Memory B cell (primary cell): Measurements from ENCODE around the gene UHMK1.
"Not testable (repeated sequence)": the region's sequence is repeated elsewhere in the genome, so short reads cannot be mapped to it uniquely, and the experiment has no call there.

Source experiments
- ATAC-seq: fragments of 150-1000 bp; cut with Tn5 transposase; 2 replicates; pipeline ENCODE4 v1.10.0; 2021; ENCODE audit warnings: low read depth, mild to moderate bottlenecking, moderate library complexity
- DNase-seq, 2 donors: peaks; one replicate each; pipeline ENCODE4 v3.0.0; 2022; ENCODE audit warnings: low spot score in 2 of 2
- H3K27ac Mint-ChIP-seq: one replicate; pipeline ENCODE4 v1.8.0; 2022; ENCODE audit warnings: mild to moderate bottlenecking, moderate library complexity, mixed read lengths
- H3K27me3 Mint-ChIP-seq: one replicate; pipeline ENCODE4 v1.8.0; 2022; ENCODE audit warnings: mixed read lengths
- H3K36me3 Mint-ChIP-seq: one replicate; pipeline ENCODE4 v1.8.0; 2022; ENCODE audit warnings: mild to moderate bottlenecking, mixed read lengths
- H3K4me1 Mint-ChIP-seq: one replicate; pipeline ENCODE4 v1.8.0; 2022; ENCODE audit warnings: mixed read lengths
- H3K4me3 Mint-ChIP-seq: one replicate; pipeline ENCODE4 v1.8.0; 2022; ENCODE audit warnings: mild to moderate bottlenecking, moderate library complexity, mixed read lengths
- H3K9me3 Mint-ChIP-seq: one replicate; pipeline ENCODE4 v1.8.0; 2022; ENCODE audit warnings: mixed read lengths

The UHMK1 gene

DNA sequence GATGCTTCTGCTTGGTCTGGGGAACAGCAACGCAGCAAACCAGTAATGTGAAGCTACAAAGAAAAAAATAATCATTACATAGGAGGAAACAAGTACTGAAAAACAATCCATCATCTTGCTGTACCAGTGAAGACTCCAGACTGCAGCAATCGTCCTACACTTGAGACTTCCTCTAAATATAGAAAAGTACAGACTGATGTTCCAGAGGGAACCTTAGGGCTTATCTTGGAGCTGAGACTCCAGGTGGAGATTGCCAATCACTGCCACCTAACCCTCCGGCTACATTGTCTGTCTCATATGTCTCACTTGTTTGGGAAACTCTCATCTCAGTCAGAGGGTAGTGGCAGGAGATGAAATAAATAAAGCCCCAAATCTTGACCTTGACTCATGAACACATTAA, 9.4 kb upstream of the UHMK1 start:
- Mint-ChIP-seq H3K27me3 (peaks cover 17% of the 10 kb centered on the region), H3K4me3 (no peak overlapping the region), H3K9me3 (no peaks in the 10 kb centered on the region), H3K4me1 (no peaks in the 10 kb centered on the region), H3K36me3 (no peaks in the 10 kb centered on the region), H3K27ac (no peak overlapping the region)
- DNase-seq (no peak), ATAC-seq (no peak)

DNA sequence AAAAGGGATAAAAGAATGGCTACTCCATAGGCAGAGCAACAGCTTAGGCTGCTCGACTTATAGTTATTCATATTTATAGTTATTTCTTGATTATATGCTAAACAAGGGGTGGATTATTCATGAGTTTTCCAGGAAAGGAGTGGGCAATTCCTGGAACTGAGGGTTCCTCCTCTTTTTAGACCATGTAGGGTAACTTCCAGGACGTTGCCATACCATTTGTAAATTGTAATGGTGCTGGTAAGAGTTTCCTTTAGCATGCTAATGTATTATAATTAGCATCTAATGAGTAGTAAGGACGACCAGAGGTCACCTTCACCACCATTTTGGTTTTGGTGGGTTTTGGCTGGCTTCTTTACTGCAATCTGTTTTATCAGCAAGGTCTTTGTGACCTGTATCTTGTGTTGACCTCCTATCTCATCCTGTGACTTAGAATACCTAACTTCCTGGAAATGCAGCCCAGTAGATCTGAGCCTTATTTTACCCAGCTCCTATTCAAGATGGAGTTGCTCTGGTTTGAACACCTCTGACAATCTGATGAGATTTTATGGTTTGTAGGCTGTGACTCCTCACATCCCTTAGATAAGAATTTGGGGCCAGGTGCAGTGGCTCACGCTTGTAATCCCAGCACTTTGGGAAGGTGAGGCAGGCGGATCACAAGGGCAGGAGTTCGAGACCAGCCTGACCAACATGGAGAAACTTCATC, 1.9 kb upstream of the UHMK1 start:
- H3K4me3 Mint-ChIP-seq, H3K9me3 Mint-ChIP-seq, H3K27me3 Mint-ChIP-seq, DNase-seq, H3K36me3 Mint-ChIP-seq, H3K27ac Mint-ChIP-seq, ATAC-seq: not testable (repeated sequence)
- peaks cover 14% of the 10 kb centered on the region for H3K4me1 Mint-ChIP-seq

- H3K9me3 Mint-ChIP-seq = no peaks in the 10 kb centered on the region
- no peak for ATAC-seq
- H3K27ac Mint-ChIP-seq = peak overlapping the region; percentile 98
- no peaks in the 10 kb centered on the region for H3K27me3 Mint-ChIP-seq
- H3K36me3 Mint-ChIP-seq = peaks cover 5% of the 10 kb centered on the region
- H3K4me3 Mint-ChIP-seq = peak overlapping the region; percentile 99
- peak in 1 of 2 donors; percentile 13 for DNase-seq
- H3K4me1 Mint-ChIP-seq = peaks cover 14% of the 10 kb centered on the region
Observed at GRCh38 chr1:162497104-162497722, 405 bp upstream of the UHMK1 start.

DNA sequence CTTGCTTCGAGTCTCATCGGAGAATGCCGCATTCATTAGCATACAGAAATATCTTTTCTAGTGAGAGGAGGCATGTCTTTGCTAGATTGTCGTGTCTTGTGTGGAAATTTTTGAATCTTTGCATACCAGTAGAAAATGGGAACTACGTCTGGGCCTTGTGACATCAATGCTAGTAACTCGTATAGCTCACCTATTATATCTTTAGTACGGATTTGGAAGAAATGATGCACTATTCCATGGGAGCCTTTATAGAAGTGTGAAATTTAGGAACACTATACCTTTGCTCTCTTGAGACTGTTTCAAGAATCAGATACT, 835 bp downstream of the UHMK1 start:
- Mint-ChIP-seq H3K4me3 (peak overlapping the region; percentile 99), H3K27ac (peak overlapping the region; percentile 98), H3K9me3 (no peaks in the 10 kb centered on the region), H3K27me3 (no peaks in the 10 kb centered on the region), H3K4me1 (peaks cover 14% of the 10 kb centered on the region), H3K36me3 (peaks cover 7% of the 10 kb centered on the region)
- ATAC-seq = peak; percentile 52
- peak in 1 of 2 donors; percentile 27 for DNase-seq

DNA sequence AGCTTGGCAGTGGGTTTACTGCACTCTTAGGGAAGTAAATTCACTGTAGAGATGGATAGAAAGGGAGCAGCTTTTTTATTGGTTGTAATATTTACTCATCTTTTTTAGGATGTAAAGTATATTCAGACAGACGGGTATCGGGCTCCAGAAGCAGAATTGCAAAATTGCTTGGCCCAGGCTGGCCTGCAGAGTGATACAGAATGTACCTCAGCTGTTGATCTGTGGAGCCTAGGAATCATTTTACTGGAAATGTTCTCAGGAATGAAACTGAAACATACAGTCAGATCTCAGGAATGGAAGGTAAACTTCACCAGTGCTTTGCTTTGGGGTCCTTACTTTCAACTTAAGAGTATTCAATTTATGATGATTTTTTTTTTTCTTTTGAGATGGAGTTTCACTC, 3.2 kb downstream of the UHMK1 start:
- no peak for ATAC-seq
- Mint-ChIP-seq H3K27ac (no peak overlapping the region), H3K36me3 (peaks cover 10% of the 10 kb centered on the region)

DNA sequence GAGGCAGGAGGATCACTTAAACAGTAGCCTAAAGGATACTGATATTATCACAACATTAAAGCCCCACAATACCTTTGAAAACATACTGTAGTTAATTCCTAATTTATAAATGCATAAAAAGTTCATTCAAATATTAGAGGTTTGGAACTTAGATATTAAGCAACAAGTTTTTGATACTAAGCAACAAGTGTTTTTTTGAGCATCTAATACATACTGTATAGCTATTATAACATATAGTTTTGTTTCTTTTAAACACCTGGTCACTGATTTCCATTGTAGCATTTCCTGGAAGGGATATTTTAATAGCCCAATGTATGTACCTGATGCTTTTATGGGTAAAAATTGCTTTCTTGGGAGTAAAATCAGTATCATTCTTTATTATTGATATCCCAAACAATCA, 4.5 kb downstream of the UHMK1 start:
- ATAC-seq (no peak), DNase-seq (no peak)
- H3K9me3 Mint-ChIP-seq = no peaks in the 10 kb centered on the region
- peaks cover 11% of the 10 kb centered on the region for H3K4me1 Mint-ChIP-seq
- H3K36me3 Mint-ChIP-seq = peaks cover 16% of the 10 kb centered on the region
- H3K4me3 Mint-ChIP-seq = no peak overlapping the region
- H3K27ac Mint-ChIP-seq = no peak overlapping the region
- H3K27me3 Mint-ChIP-seq = no peaks in the 10 kb centered on the region

More for the DNA sequence above, 3.2 kb downstream of the UHMK1 start:
- DNase-seq = no peak
- Mint-ChIP-seq H3K4me3 (no peak overlapping the region), H3K4me1 (peaks cover 14% of the 10 kb centered on the region), H3K27me3 (no peaks in the 10 kb centered on the region), H3K9me3 (no peaks in the 10 kb centered on the region)

DNA sequence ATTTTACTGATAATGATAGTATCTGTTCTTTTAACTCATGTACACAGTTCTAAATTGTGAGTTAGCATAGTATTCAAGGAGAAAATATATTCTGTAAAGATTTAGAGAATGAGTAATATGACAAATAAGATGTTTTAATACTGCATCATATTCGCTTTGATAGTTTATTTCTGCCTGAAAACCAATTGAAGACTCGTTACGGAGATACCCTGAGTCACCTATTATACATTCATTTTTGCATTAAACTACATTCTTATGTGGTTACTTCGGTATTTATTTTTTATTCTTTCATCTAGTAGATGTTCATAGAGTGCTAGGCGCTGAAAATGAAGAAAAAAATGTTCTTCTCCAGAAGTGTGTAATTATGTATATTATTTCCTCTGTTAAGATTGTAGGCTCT, 5.3 kb downstream of the UHMK1 start:
- Mint-ChIP-seq H3K4me3 (no peak overlapping the region), H3K27ac (no peak overlapping the region), H3K27me3 (no peaks in the 10 kb centered on the region), H3K9me3 (no peaks in the 10 kb centered on the region), H3K4me1 (peaks cover 12% of the 10 kb centered on the region), H3K36me3 (peaks cover 18% of the 10 kb centered on the region)
- DNase-seq (no peak), ATAC-seq (no peak)

- Mint-ChIP-seq H3K4me3 (no peak overlapping the region), H3K9me3 (no peaks in the 10 kb centered on the region), H3K27me3 (no peaks in the 10 kb centered on the region), H3K36me3 (peaks cover 19% of the 10 kb centered on the region), H3K27ac (no peak overlapping the region), H3K4me1 (peaks cover 17% of the 10 kb centered on the region)
- ATAC-seq (no peak), DNase-seq (no peak)
Observed at GRCh38 chr1:162527314-162527713, 29.7 kb downstream of the UHMK1 start.

DNA sequence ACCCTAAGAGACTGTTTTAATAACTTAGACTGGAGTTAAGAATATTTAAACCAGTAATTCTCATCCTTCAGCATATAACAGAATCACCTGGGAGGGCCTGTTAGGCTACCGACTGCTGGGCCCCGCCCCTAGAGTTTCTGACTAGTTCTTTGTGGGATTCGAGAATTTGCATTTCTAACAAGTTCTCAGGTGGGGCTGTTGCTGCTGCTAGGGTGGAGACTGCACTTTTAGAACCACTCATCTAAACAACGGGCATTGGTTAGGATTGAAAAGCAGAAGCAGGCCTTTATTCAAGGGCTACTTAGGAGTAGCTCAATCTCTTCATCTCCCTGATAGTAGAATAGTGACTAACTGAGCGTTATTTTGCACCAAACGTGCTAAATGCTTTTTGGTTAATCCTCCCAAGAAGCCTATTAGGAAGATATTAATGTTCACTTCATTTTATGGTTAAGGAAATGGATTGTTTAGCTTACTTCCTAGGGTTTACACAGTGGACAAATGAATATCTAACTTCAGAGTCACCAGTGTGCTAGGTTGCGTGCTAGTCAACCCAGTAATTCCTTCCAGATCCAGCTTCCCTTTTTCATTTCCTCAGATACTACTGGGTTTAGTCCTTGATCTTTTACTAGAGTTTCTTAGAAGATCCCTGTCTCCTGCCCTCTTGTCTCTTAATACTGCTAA, 32.8 kb downstream of the UHMK1 start:
- Mint-ChIP-seq H3K27me3 (no peaks in the 10 kb centered on the region), H3K4me3 (peak overlapping the region; percentile 30), H3K4me1 (peaks cover 17% of the 10 kb centered on the region), H3K36me3 (peaks cover 5% of the 10 kb centered on the region), H3K27ac (peak overlapping the region; percentile 86), H3K9me3 (no peaks in the 10 kb centered on the region)
- ATAC-seq (peak; percentile 97), DNase-seq (peak; percentile 33 to 71)

GRCh38 chr1:162530988-162531319, 33.3 kb downstream of the UHMK1 start:
- no peaks in the 10 kb centered on the region for H3K9me3 Mint-ChIP-seq
- peak overlapping the region; percentile 86 for H3K27ac Mint-ChIP-seq
- H3K27me3 Mint-ChIP-seq = no peaks in the 10 kb centered on the region
- peaks cover 17% of the 10 kb centered on the region for H3K4me1 Mint-ChIP-seq
- DNase-seq (no peak), ATAC-seq (no peak)
- peak overlapping the region; percentile 30 for H3K4me3 Mint-ChIP-seq
- H3K36me3 Mint-ChIP-seq = peaks cover 4% of the 10 kb centered on the region

GRCh38 chr1:162535501-162535900, 37.9 kb downstream of the UHMK1 start:
- peaks cover 10% of the 10 kb centered on the region for H3K4me1 Mint-ChIP-seq
- H3K27ac Mint-ChIP-seq = no peak overlapping the region
- H3K27me3 Mint-ChIP-seq = no peaks in the 10 kb centered on the region
- no peaks in the 10 kb centered on the region for H3K9me3 Mint-ChIP-seq
- ATAC-seq (no peak), DNase-seq (no peak)
- H3K4me3 Mint-ChIP-seq = no peak overlapping the region
- no peaks in the 10 kb centered on the region for H3K36me3 Mint-ChIP-seq

DNA sequence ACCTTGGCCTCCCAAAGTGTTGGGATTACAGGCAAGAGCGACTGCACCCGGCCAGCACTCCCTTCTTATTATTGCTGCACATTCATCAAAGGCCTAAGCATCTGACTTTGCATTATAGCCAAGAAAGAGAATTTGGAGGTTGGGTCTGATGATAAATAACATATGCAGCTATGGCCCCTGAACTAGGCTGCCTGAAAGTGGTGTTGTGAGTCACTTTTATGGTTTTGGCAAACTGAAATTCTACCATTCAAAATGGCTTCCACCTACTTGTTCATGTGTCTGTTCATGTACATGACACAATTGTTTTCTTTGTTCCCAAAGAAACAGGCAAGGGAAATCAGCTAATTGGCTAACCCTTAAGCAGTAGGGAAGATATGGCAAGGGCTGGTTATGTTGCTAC, 38.9 kb downstream of the UHMK1 start:
- no peak for ATAC-seq
- DNase-seq = no peak
- Mint-ChIP-seq H3K4me1 (peaks cover 4% of the 10 kb centered on the region), H3K27me3 (no peaks in the 10 kb centered on the region), H3K36me3 (peaks cover 3% of the 10 kb centered on the region), H3K27ac (no peak overlapping the region), H3K9me3 (no peaks in the 10 kb centered on the region), H3K4me3 (no peak overlapping the region)

GRCh38 chr1:162537216-162537615, 39.6 kb downstream of the UHMK1 start:
- H3K9me3 Mint-ChIP-seq = no peaks in the 10 kb centered on the region

DNA sequence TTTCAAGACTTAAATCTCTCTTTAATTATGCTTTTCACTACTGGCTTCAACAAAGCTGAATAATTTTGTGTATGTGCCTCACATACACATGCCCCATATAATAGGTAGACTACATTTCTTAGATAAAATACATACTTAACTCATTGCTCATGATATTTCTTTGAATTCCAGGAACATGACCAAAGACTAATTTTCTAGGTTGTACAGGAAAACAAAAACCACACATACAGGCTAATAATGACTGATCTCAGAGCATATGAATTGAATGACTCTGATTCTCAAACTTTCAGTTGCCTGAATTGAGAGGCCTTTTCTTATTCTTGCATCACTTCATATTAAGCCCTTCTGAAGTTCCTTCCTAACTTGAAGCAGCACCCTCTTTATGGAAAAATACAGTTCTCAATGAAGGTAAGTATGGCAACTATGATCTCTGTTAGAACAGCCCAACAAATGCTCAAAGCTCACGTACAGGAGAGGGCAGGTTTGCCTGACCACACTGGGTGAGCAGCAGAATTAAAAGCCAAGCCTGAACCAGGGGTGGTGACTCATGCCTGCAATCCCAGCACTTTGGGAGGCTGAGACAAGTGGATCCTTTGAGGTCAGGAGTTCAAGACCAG, 41.3 kb downstream of the UHMK1 start:
- Mint-ChIP-seq H3K9me3 (no peaks in the 10 kb centered on the region), H3K36me3 (peaks cover 8% of the 10 kb centered on the region), H3K4me1 (no peaks in the 10 kb centered on the region), H3K4me3 (no peak overlapping the region), H3K27me3 (no peaks in the 10 kb centered on the region), H3K27ac (no peak overlapping the region)
- DNase-seq (no peak), ATAC-seq (no peak)

More at GRCh38 chr1:162537216-162537615, 39.6 kb downstream of the UHMK1 start:
- H3K36me3 Mint-ChIP-seq = peaks cover 6% of the 10 kb centered on the region
- no peak for ATAC-seq
- no peaks in the 10 kb centered on the region for H3K27me3 Mint-ChIP-seq
- no peak for DNase-seq
- H3K27ac Mint-ChIP-seq = no peak overlapping the region
- no peak overlapping the region for H3K4me3 Mint-ChIP-seq
- H3K4me1 Mint-ChIP-seq = no peaks in the 10 kb centered on the region
